ENCODE results near the gene LIMS1.
"Not testable (repeated sequence)": the region's sequence is repeated elsewhere in the genome, so short reads cannot be mapped to it uniquely, and the experiment has no call there.

- TF ChIP-seq, protein P1, sequence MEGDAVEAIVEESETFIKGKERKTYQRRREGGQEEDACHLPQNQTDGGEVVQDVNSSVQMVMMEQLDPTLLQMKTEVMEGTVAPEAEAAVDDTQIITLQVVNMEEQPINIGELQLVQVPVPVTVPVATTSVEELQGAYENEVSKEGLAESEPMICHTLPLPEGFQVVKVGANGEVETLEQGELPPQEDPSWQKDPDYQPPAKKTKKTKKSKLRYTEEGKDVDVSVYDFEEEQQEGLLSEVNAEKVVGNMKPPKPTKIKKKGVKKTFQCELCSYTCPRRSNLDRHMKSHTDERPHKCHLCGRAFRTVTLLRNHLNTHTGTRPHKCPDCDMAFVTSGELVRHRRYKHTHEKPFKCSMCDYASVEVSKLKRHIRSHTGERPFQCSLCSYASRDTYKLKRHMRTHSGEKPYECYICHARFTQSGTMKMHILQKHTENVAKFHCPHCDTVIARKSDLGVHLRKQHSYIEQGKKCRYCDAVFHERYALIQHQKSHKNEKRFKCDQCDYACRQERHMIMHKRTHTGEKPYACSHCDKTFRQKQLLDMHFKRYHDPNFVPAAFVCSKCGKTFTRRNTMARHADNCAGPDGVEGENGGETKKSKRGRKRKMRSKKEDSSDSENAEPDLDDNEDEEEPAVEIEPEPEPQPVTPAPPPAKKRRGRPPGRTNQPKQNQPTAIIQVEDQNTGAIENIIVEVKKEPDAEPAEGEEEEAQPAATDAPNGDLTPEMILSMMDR (IDR thresholded peaks at IDR 0.05 in 4 of 5, conservative IDR thresholded peaks at IDR 0.05 in 1 of 5): not testable (repeated sequence)
- not testable (repeated sequence) for TF ChIP-seq POLR2A (IDR thresholded peaks at IDR 0.05)
Measured at GRCh38 chr2:108677239-108677744, 143.0 kb downstream of the LIMS1 start.

Measured in gastrocnemius medialis (tissue), 4 donors.